HG03378 (cell line): Measurements from ENCODE around the gene PIP.
"Not testable (repeated sequence)": the region's sequence is repeated elsewhere in the genome, so short reads cannot be mapped to it uniquely, and the experiment has no call there.

Experiments
- ATAC-seq: cut with Tn5 transposase; IDR thresholded peaks from one replicate; pipeline ENCODE4 v1.9.1; 2021; ENCODE audit warnings: mild to moderate bottlenecking, moderate library complexity; ENCODE audit not compliant: unreplicated experiment

The PIP gene

DNA sequence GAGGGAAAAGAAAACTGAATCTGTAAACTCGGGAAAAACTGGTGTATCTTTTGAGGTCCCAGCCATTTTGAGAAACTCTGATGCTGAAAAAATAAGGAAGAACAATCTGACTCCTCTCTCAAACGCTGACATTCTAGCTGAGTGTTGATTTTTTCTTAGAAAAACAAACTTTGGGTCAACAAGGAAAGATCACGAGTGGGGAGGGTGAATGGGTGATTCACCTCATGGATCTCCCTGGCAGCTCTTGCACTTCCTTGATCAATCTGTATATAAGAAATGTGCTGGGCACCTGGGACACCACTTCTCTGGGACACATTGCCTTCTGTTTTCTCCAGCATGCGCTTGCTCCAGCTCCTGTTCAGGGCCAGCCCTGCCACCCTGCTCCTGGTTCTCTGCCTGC is at the start of gene PIP:
Gene PIP, plus strand, starts transcription at position 297 of the 400 bp plus-strand sequence. Its CDS starts 40 bp downstream, at position 337.
- ATAC-seq, result no peak

- no peak for ATAC-seq
Measured at GRCh38 chr7:143085109-143085508, 46.8 kb upstream of the PIP start.

GRCh38 chr7:143085610-143086009 is 46.3 kb upstream of the PIP start:
- ATAC-seq, result not testable (repeated sequence)

GRCh38 chr7:143088549-143089231 is 43.2 kb upstream of the PIP start:
- not testable (repeated sequence) for ATAC-seq

- ATAC-seq, result no peak
Measured at GRCh38 chr7:143096146-143096545, 35.7 kb upstream of the PIP start.

- not testable (repeated sequence) for ATAC-seq
Measured at GRCh38 chr7:143099579-143099978, 32.3 kb upstream of the PIP start.

GRCh38 chr7:143104759-143105158 is 27.1 kb upstream of the PIP start:
- no peak for ATAC-seq

GRCh38 chr7:143108019-143108418 is 23.9 kb upstream of the PIP start:
- not testable (repeated sequence) for ATAC-seq

DNA sequence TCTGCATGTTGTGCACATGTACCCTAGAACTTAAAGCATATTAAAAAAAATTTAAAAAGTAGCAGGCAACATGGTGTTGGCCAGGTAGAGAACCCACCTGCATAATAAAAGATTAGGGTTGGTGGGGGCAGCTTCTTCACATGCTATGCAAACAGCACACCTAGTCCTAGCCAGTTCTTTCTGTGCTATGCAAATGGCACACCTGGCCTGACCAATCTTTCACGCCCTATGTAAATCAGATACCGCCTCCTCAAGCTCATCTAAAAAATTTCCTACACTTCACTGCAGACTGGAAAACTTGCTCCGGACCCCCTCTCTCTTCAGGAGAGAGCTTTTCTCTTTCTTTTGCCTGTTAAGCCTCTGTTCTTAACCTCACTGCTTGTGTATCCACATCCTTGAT is 14.5 kb upstream of the PIP start:
- ATAC-seq, result no peak

- ATAC-seq, result no peak
Measured at GRCh38 chr7:143120691-143121405, 11.0 kb upstream of the PIP start.

- ATAC-seq, result not testable (repeated sequence)
Measured at GRCh38 chr7:143123326-143123725, 8.6 kb upstream of the PIP start.

DNA sequence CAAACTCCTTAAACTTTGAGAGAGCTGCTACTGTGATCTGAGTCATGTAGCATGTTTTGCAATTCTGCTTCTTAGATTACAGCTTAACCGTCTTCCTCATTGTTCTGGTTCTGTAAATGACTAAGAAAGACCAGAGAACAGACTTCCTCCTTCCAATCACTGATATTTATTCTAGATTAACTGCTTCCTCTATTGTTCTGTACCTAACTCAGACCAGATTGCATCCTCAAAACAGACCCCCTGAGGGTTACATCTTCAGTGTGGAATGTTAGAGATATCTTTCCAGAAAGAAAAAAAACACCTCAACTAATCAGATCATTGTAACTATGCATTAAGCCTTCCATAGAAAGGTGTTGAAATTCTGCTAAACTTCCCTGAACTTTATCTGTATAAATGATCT is 5.7 kb upstream of the PIP start:
- no peak for ATAC-seq

DNA sequence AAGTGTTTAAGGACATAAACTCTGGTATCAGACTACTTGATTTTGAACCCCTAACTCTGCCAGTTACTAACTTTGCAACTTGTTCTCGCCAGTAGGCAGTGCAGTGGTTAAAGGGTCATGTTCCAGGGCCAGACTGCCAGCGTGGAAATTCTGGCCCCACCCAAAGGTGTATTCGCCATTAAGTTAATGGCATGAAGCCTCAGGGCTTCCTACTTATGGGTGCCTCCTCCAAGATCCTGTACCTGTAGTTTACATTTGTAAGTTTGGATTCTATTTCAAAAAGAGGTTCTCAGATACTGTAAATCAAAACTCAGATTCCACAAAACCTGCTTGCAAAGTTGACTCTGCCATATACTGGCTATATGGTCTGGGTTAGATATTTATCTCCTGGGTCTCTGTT is 2.8 kb upstream of the PIP start:
- ATAC-seq, result no peak

GRCh38 chr7:143129477-143129876 is 2.4 kb upstream of the PIP start:
- ATAC-seq, result no peak

DNA sequence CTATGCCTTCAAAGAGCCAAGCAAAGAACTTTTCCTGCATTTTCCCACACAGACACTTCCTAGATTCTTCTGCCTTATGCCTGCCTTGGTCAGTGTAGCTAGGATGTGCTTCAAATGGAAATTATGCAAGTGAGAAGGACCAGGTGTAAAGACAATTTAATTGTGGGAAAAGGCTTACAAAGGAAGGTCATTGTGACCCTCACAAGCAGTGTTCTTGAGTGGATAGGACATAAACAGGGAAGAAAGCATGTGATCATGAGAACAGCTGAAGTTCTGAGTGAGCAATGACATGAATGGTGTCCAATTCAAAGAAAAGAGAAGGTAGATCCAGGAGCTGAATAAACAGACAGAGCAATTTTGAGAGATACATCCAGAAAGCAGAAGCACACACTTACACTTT is 1.3 kb upstream of the PIP start:
- ATAC-seq, result no peak

DNA sequence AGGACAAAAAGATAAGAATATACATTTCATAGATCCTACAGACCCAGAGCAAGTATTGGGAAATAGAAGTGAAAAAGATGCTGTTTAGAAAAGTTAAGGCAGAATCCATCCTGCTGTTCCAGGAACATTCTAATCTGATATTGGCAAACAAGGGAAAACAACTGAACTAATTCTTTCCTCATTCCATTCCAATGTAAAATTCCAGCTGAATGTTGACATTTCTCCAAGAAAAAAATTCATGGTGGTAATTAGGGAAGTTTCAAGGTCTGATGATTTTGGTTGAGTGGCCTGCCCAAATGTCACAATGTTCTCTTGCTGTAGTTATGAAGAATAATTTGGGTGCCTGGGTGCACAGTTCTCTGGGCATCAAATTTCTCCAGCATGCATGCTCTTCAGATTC is 15.2 kb downstream of the PIP start:
- no peak for ATAC-seq

- no peak for ATAC-seq
Measured at GRCh38 chr7:143148050-143148449, 16.2 kb downstream of the PIP start.

- ATAC-seq, result no peak
Measured at GRCh38 chr7:143148651-143149050, 16.8 kb downstream of the PIP start.

- not testable (repeated sequence) for ATAC-seq
Measured at GRCh38 chr7:143150696-143151095, 18.8 kb downstream of the PIP start.

DNA sequence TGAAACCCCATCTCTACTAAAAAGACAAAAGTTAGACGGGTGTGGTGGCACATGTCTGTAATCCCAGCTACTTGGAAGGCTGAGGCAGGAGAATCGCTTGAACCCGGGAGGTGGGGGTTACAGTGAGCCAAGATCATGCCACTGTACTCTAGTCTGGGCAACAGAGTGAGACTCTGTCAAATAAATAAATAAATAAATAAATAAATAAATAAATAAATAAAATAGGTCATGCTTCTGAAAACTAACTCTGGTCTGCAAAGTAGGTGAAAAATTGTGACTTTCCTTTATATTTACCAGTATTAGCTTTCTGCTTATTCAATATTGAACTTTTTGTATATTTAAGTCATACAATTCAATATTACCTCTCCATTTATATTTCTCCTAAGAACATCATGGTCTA is 26.7 kb downstream of the PIP start:
- not testable (repeated sequence) for ATAC-seq

GRCh38 chr7:143171697-143172096 is 39.8 kb downstream of the PIP start:
- ATAC-seq, result no peak

- ATAC-seq, result no peak
Measured at GRCh38 chr7:143172354-143172753, 40.5 kb downstream of the PIP start.
